T-helper 9 cell (primary cell): Measurements from ENCODE around the gene CNIH1.
A peak's percentile ranks its signal among the peaks of the same experiment; 100 is the strongest.
"Not testable (repeated sequence)": the region's sequence is repeated elsewhere in the genome, so short reads cannot be mapped to it uniquely, and the experiment has no call there.

Source experiments
- DNase-seq: peaks from one replicate; pipeline ENCODE4 v3.0.0-alpha.2; 2020

Gene CNIH1

GRCh38 chr14:54425537-54426274, 15.5 kb downstream of the CNIH1 start:
- no peak for DNase-seq

DNA sequence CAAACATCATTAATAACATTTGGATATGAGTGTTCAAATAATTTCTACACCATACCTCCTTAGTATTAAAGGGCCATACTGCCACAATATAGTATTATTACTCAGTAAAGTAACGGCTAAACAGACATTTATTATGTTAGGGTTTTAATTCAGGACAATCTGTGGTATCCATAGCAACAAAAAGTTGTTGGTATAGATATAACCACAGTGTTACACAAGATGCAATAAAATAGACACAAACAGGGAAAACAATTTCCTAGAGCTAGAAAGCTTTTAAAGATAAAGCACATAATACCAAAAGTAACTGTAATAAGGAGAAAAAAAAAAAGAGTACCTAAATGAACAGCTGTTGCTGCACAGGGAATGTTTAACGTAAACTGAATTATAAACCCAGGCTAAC, 16.1 kb downstream of the CNIH1 start:
- no peak for DNase-seq

- no peak for DNase-seq
Measured at GRCh38 chr14:54424479-54424901, 16.7 kb downstream of the CNIH1 start.

DNA sequence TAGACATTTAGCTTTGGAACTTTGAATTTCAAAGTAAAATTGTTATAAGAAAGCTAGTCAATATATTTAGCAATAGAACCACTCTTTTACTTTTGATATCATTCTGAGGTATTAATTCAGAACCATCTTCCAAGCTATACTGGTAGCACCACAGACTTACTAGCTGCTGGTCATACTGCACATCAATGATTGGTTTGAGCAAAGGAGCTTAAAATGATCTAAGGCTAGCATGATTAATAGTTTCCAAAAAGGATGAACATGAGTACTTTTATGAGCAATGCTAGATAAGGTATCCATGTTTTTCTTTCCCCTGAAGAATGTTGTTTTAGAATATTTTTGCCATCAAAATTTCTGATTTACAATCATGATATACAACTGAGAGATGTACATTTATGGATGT, 17.2 kb downstream of the CNIH1 start:
- no peak for DNase-seq

DNA sequence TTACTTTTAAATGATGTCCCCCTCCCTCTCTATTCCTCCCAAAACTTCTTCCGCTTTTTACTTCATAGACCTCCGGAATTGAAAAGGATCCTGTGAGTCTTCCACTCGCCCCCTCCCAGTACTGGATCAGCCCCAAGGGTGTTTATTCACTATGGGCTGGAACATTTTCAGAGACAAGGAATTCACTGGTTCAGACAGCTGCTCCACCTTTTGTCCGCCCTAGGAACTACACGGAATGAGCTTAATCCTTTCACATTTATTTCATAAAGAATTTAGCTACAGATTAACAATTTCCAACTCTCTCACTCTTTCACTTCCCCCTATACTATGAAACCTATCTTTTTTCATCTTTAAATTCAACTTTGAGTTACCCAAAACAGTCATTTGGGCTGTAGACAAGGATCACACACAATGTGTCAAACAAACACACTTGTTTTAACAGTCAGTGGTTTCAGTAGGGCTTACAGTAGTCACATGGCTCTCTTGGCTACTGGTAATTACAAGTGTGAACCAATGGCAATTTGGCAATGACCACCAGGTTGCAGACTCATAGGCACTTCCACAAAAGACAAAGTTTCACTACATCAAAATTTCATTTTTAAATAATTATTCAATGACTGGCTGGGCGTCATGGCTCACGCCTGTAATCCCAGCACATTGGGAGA, 20.6 kb downstream of the CNIH1 start:
- DNase-seq = no peak

GRCh38 chr14:54411371-54411770, 29.8 kb downstream of the CNIH1 start:
- no peak for DNase-seq

- no peak for DNase-seq
Measured at GRCh38 chr14:54410215-54410614, 31.0 kb downstream of the CNIH1 start.

GRCh38 chr14:54403401-54404005, 37.7 kb downstream of the CNIH1 start:
- DNase-seq = not testable (repeated sequence)

DNA sequence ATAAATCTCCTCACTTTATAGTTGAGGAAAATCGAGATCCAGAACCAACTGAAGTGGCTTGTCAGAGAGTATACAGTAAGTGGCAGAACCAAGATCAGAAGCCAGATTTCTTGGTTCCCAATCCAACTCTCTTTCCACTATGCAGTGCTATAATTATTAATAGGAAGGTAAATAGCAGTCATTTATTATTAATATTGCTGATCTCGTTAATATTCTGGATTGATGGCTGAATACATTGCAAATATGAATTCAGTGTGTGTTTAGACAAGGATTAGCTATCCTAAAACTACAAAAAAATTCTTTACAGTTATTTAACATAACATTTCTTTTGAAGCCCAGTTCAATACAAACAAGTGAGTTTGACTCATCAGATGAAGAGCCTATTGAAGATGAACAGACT, 41.6 kb downstream of the CNIH1 start:
- DNase-seq = no peak

DNA sequence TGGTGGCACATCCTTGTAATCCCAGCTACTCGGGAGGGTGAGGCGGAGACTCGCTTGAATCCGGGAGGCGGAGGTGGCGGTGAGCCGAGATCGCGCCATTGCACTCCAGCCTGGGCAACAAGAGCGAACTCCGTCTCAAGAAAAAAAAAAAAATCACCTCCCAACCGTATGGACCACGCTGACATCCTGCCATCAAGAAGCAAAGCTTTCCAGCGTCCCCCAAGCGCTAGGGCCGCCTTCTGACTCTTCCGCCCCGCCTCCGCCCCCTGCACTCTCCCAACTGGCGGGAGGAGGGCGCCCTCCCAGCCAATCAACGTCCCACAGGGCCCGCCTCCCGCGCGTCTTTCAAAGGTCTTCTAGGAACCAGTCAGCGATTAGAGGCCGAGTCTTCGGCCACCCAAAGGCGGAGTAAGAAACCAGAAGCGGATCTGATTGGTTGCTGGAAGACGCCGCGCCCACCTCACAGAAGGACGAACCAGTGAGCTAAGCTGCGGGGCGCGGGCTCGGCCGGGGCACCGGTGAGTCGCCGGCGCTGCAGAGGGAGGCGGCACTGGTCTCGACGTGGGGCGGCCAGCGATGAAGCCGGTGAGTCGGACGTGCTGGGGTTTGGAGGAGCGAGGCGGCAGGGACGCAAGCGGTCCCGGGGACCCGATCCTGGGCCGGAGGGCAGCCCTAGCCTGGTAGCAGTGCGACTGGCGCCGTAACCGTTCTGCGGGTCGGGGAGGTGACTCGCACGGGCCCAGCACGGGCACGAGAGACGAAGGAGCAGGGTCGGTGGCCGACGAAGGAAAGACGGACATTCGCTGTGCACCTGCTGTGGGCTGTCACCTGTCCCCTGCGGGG, 44.5 kb downstream of the CNIH1 start, which contains the start of gene CDKN3:
TSS of gene CDKN3 (plus strand) at position 515 of the 843 bp plus-strand sequence. CDS start at position 577, 62 bp downstream.
- peak; percentile 94 for DNase-seq

- no peak for DNase-seq
Measured at GRCh38 chr14:54396183-54396492, 45.0 kb downstream of the CNIH1 start.

DNA sequence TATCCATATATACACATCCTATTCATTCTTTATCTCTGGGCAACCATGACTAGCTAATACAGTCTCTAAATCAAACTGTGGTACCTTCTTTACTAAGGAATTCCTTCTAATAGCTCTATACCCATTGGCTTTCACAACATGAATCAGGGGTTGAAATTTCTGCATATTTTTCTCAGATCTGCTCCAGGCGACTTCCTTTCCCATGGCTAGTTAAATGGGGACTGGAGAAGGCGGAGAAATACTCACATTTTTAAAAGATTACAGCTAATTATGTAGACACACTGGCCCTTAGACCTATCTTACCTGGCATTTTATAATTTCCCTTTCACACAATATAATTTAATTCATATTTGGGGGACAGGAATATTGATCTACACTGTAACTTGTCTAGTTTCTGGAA, 45.5 kb downstream of the CNIH1 start:
- no peak for DNase-seq

DNA sequence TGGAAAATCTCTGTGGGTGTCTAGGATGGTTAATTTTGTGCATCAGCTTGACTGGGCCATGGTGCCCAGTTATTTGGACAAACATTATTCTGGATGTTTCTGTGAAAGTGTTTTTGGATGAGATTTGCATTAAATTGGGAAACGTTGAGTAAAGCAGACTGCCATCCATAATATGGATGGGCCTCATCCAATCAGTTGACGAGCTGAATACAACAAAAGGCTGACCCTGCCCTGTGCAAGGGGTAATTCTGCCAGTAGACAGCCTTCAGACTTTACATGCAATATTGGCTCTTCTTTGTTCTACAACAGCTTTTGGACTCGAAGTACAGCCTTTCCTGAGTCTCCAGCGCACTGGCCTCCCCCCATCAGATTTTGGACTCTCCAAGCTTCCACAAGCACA, 45.9 kb downstream of the CNIH1 start:
- DNase-seq = no peak

DNA sequence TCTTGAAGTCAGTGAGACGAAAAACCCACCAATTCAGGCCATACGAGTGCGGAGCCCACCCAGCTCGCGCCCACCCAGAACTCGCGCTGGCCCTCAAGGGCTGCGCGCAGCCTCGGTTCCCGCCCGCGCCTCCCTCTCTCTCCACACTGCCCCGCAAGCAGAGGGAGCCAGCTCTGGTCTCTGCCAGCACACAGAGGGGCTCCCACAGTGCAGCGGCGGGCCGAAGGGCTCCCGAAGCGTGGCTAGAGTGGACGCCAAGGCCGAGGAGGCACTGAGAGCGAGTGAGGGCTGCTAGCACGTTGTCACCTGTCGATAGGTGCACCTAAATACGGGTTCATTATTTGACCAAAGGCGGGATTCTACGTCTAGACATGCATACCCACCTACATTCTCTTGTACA, 46.6 kb downstream of the CNIH1 start:
- DNase-seq = no peak

GRCh38 chr14:54392986-54393884, 47.9 kb downstream of the CNIH1 start:
- not testable (repeated sequence) for DNase-seq

GRCh38 chr14:54392131-54392859, 48.9 kb downstream of the CNIH1 start:
- no peak for DNase-seq

DNA sequence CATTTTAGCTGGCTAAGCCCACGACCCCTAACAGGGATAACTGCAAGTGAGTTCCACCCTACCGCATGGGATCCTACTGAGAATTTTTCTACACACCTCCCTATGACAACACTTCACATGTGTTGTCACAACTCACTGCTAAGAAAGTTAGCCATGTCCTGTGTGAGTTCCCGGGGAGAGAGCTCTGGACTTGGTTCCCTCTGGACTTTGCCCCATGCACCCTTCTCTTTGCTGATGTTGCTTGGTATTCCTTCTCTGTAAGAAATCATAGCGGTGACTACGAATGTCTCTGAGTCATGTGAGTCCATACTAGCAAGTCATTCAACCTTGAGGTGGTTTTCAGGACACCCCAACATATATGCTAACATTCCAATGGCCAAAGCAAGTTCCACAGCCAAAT, 53.8 kb downstream of the CNIH1 start:
- no peak for DNase-seq

GRCh38 chr14:54385556-54385955, 55.6 kb downstream of the CNIH1 start:
- no peak for DNase-seq

- no peak for DNase-seq
Measured at GRCh38 chr14:54383835-54384234, 57.3 kb downstream of the CNIH1 start.

DNA sequence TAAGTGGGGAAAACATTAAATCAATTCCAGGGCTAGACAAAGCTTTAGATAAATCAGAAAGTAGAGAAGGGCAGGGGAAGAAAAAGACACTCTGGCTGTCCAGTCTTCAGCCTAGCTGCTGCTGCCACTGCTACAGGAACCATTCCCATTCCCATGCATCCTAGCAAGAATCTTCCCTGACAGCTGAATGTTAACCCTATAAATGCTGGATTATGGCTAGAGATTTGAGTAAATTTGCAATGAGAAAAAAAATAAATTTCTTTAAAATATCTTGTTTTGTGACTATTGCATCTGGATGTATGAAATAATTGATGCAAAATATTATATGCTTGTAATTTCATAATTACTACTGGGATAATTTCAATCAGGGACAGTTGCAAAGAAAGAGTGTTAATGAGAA, 59.4 kb downstream of the CNIH1 start:
- no peak for DNase-seq

GRCh38 chr14:54380558-54380957, 60.6 kb downstream of the CNIH1 start:
- not testable (repeated sequence) for DNase-seq
